Mesendoderm (in vitro differentiated cells): Measurements from ENCODE around the gene CNDP1.

Experiments used
- DNase-seq: peaks from one replicate; pipeline ENCODE4 v3.0.0; 2013
- H2AK5ac ChIP-seq: 2 replicates; pipeline ENCODE4 v1.6.1; 2013; ENCODE audit warnings: low read length, inconsistent platforms
- H2BK120ac ChIP-seq: 2 replicates; pipeline ENCODE4 v1.6.1; 2013; ENCODE audit warnings: low read depth, mild to moderate bottlenecking, low read length, moderate library complexity, mixed read lengths
- H2BK15ac ChIP-seq: replicated peaks from 2 replicates; pipeline ENCODE4 v1.6.1; 2013; ENCODE audit warnings: low read depth, mild to moderate bottlenecking, moderate library complexity
- H2BK5ac ChIP-seq: 2 replicates; pipeline ENCODE4 v1.6.1; 2013; ENCODE audit warnings: low read length, inconsistent platforms
- H3K18ac ChIP-seq: 2 replicates; pipeline ENCODE4 v1.6.1; 2013; ENCODE audit warnings: mild to moderate bottlenecking, low read length, mixed read lengths
- H3K23ac ChIP-seq: one replicate; pipeline ENCODE4 v1.6.1; 2013; ENCODE audit warnings: low read length
- H3K27ac ChIP-seq: 2 replicates; pipeline ENCODE4 v1.5.1; 2013; ENCODE audit warnings: low read depth, mild to moderate bottlenecking, inconsistent platforms, low read length, moderate library complexity
- H3K27me3 ChIP-seq: 2 replicates; pipeline ENCODE4 v1.6.1; 2013; ENCODE audit warnings: low read length, control low read depth, mild to moderate bottlenecking, inconsistent platforms; ENCODE audit not compliant: insufficient read depth, poor library complexity
- H3K36me3 ChIP-seq: 2 replicates; pipeline ENCODE4 v1.6.1; 2013; ENCODE audit warnings: low read length, inconsistent platforms; ENCODE audit not compliant: control insufficient read depth, insufficient read depth
- H3K4ac ChIP-seq: one replicate; pipeline ENCODE4 v1.6.1; 2013; ENCODE audit warnings: low read depth, mild to moderate bottlenecking, low read length, moderate library complexity
- H3K4me1 ChIP-seq: 2 replicates; pipeline ENCODE4 v1.6.1; 2013; ENCODE audit warnings: low read depth, low read length, inconsistent platforms; ENCODE audit not compliant: control insufficient read depth
- H3K4me2 ChIP-seq: 2 replicates; pipeline ENCODE4 v1.6.1; 2013; ENCODE audit warnings: low read length
- H3K4me3 ChIP-seq: 2 replicates; pipeline ENCODE4 v1.5.1; 2013; ENCODE audit warnings: mild to moderate bottlenecking, low read length
- H3K56ac ChIP-seq: one replicate; pipeline ENCODE4 v1.6.1; 2013; ENCODE audit warnings: low read length
- H3K79me1 ChIP-seq: 2 replicates; pipeline ENCODE4 v1.6.1; 2013; ENCODE audit warnings: low read length, inconsistent platforms
- H3K79me2 ChIP-seq: 2 replicates; pipeline ENCODE4 v1.6.1; 2013; ENCODE audit warnings: mild to moderate bottlenecking, low read length; ENCODE audit not compliant: control insufficient read depth, insufficient read depth
- H3K9ac ChIP-seq: 2 replicates; pipeline ENCODE4 v1.6.1; 2013; ENCODE audit warnings: low read length, inconsistent platforms
- H4K5ac ChIP-seq: one replicate; pipeline ENCODE4 v1.6.1; 2013; ENCODE audit warnings: low read length
- H4K8ac ChIP-seq: one replicate; pipeline ENCODE4 v1.6.1; 2013; ENCODE audit warnings: low read depth, mild to moderate bottlenecking, control low read depth, low read length, moderate library complexity
- WGBS: extraction: QIAGEN DNeasy Blood & Tissue Kit; methylation state at CpG from one replicate; pipeline ENCODE4 v1.1.7; 2013; ENCODE audit warnings: low lambda C conversion rate, missing lambda C conversion rate; ENCODE audit not compliant: insufficient coverage; ENCODE audit errors: extremely low coverage; 5-methylcytosine and 5-hydroxymethylcytosine counted together

CNDP1 gene

DNA sequence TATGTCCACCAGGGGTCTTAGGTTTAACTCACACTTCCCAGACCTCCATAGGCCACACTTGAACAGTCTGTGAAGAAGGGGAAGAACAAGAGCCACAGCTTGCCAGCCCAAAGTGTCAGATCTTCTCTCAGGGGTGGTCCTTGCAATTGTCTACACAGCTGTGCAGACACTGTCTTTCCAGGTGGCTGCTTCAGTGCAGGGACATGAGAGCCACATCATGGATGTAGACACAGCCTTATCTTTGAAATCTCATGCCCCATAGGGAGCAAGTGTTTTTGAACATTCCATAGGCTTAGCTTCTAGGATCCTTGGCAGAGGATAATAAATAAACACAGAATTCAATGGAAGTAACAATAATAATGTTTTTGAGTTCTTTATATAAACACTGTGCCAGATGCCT is 70.1 kb downstream of the CNDP1 start:
- Histone ChIP-seq H3K36me3 (no peaks in the 10 kb centered on the region), H3K18ac (no peak overlapping the region), H2BK15ac (no peak overlapping the region), H3K56ac (no peak overlapping the region), H3K79me1 (peaks cover 21% of the 10 kb centered on the region), H3K27me3 (no peaks in the 10 kb centered on the region), H2AK5ac (no peak overlapping the region), H3K9ac (no peak overlapping the region), H3K4me3 (no peak overlapping the region), H3K79me2 (peaks cover 7% of the 10 kb centered on the region), H3K23ac (no peak overlapping the region), H3K4me2 (no peak overlapping the region), H3K4ac (no peak overlapping the region), H3K27ac (no peak overlapping the region), H4K5ac (no peak overlapping the region), H2BK120ac (no peak overlapping the region), H4K8ac (no peak overlapping the region), H3K4me1 (no peaks in the 10 kb centered on the region), H2BK5ac (no peak overlapping the region)
- DNase-seq, result no peak

GRCh38 chr18:74604774-74605173 is 70.5 kb downstream of the CNDP1 start:
- no peak overlapping the region for H2BK120ac ChIP-seq
- H3K4me3 ChIP-seq, result no peak overlapping the region
- H2BK15ac ChIP-seq, result no peak overlapping the region
- no peak overlapping the region for H3K27ac ChIP-seq
- H3K56ac ChIP-seq, result no peak overlapping the region
- peaks cover 7% of the 10 kb centered on the region for H3K79me2 ChIP-seq
- H4K8ac ChIP-seq, result no peak overlapping the region
- no peak overlapping the region for H4K5ac ChIP-seq
- DNase-seq, result no peak
- no peak overlapping the region for H3K18ac ChIP-seq
- H2BK5ac ChIP-seq, result no peak overlapping the region
- no peaks in the 10 kb centered on the region for H3K36me3 ChIP-seq
- H2AK5ac ChIP-seq, result no peak overlapping the region
- no CpG with 5 or more reads among the region's 4 CpGs for WGBS
- no peaks in the 10 kb centered on the region for H3K4me1 ChIP-seq
- H3K9ac ChIP-seq, result no peak overlapping the region
- H3K4me2 ChIP-seq, result no peak overlapping the region
- no peak overlapping the region for H3K4ac ChIP-seq
- H3K79me1 ChIP-seq, result peaks cover 23% of the 10 kb centered on the region
- no peak overlapping the region for H3K23ac ChIP-seq
- H3K27me3 ChIP-seq, result no peaks in the 10 kb centered on the region

DNA sequence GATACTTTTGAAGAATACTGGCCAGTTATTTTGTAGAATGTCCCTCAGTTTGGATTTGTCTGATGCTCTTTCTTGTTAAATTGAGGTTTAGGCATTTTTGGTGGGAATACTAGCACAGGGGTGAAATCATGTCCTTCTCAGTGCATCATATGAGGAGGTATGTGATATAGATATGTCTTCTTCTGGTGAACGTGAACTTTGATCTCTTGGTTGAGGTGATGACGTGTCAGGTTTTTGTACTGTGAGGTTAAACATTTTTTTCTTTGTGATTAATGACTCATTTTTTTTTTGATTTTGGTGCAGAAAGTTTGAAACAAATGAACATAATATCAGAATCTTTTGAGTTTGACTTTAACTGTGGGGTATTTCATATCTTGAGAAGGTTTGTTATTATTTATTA is 74.4 kb downstream of the CNDP1 start:
- no CpG with 5 or more reads among the region's 2 CpGs for WGBS
- no peak overlapping the region for H4K8ac ChIP-seq
- DNase-seq, result no peak

GRCh38 chr18:74609535-74609934 is 75.2 kb downstream of the CNDP1 start:
- H3K79me1 ChIP-seq, result peaks cover 13% of the 10 kb centered on the region
- H3K23ac ChIP-seq, result no peak overlapping the region
- H3K4me2 ChIP-seq, result no peak overlapping the region
- H3K36me3 ChIP-seq, result no peaks in the 10 kb centered on the region
- no peak for DNase-seq
- H3K4me3 ChIP-seq, result no peak overlapping the region
- no peak overlapping the region for H2BK120ac ChIP-seq
- H3K4me1 ChIP-seq, result no peaks in the 10 kb centered on the region
- H3K18ac ChIP-seq, result no peak overlapping the region
- no peak overlapping the region for H3K9ac ChIP-seq
- H3K56ac ChIP-seq, result no peak overlapping the region
- no peak overlapping the region for H2BK5ac ChIP-seq
- no peak overlapping the region for H2BK15ac ChIP-seq
- H3K27me3 ChIP-seq, result no peaks in the 10 kb centered on the region
- peaks cover 5% of the 10 kb centered on the region for H3K79me2 ChIP-seq
- H4K8ac ChIP-seq, result no peak overlapping the region
- H3K4ac ChIP-seq, result no peak overlapping the region
- no peak overlapping the region for H4K5ac ChIP-seq
- no peak overlapping the region for H3K27ac ChIP-seq
- no CpG with 5 or more reads among the region's 3 CpGs for WGBS
- H2AK5ac ChIP-seq, result no peak overlapping the region

More for the DNA sequence above, 74.4 kb downstream of the CNDP1 start:
- H3K56ac ChIP-seq, result no peak overlapping the region
- no peak overlapping the region for H2BK5ac ChIP-seq
- H3K4me3 ChIP-seq, result no peak overlapping the region
- H3K27ac ChIP-seq, result no peak overlapping the region
- H3K4me1 ChIP-seq, result no peaks in the 10 kb centered on the region
- H3K23ac ChIP-seq, result no peak overlapping the region
- no peak overlapping the region for H2BK120ac ChIP-seq
- H3K79me2 ChIP-seq, result peaks cover 5% of the 10 kb centered on the region
- H3K4me2 ChIP-seq, result no peak overlapping the region
- no peak overlapping the region for H3K18ac ChIP-seq
- H3K79me1 ChIP-seq, result peaks cover 13% of the 10 kb centered on the region
- H3K9ac ChIP-seq, result no peak overlapping the region
- H4K5ac ChIP-seq, result no peak overlapping the region
- no peaks in the 10 kb centered on the region for H3K27me3 ChIP-seq
- no peak overlapping the region for H3K4ac ChIP-seq
- H3K36me3 ChIP-seq, result no peaks in the 10 kb centered on the region
- H2AK5ac ChIP-seq, result no peak overlapping the region
- H2BK15ac ChIP-seq, result no peak overlapping the region

GRCh38 chr18:74610051-74610615 is 75.8 kb downstream of the CNDP1 start:
- H3K79me2 ChIP-seq, result peaks cover 5% of the 10 kb centered on the region
- H4K8ac ChIP-seq, result no peak overlapping the region
- H3K9ac ChIP-seq, result no peak overlapping the region
- no peak overlapping the region for H3K56ac ChIP-seq
- no peaks in the 10 kb centered on the region for H3K36me3 ChIP-seq
- H3K23ac ChIP-seq, result no peak overlapping the region
- H2BK120ac ChIP-seq, result no peak overlapping the region
- no peaks in the 10 kb centered on the region for H3K27me3 ChIP-seq
- DNase-seq, result no peak
- no peak overlapping the region for H3K4me3 ChIP-seq
- no peak overlapping the region for H4K5ac ChIP-seq
- no peak overlapping the region for H3K4ac ChIP-seq
- H2BK15ac ChIP-seq, result no peak overlapping the region
- no peak overlapping the region for H2BK5ac ChIP-seq
- H3K27ac ChIP-seq, result no peak overlapping the region
- no peak overlapping the region for H3K4me2 ChIP-seq
- H2AK5ac ChIP-seq, result no peak overlapping the region
- no CpG with 5 or more reads among the region's 7 CpGs for WGBS
- H3K18ac ChIP-seq, result no peak overlapping the region
- no peaks in the 10 kb centered on the region for H3K4me1 ChIP-seq
- peaks cover 13% of the 10 kb centered on the region for H3K79me1 ChIP-seq

GRCh38 chr18:74610860-74611259 is 76.6 kb downstream of the CNDP1 start:
- no peak overlapping the region for H3K23ac ChIP-seq
- H3K27ac ChIP-seq, result no peak overlapping the region
- no peaks in the 10 kb centered on the region for H3K4me1 ChIP-seq
- H2BK15ac ChIP-seq, result no peak overlapping the region
- no CpG with 5 or more reads among the region's 1 CpG for WGBS
- H3K56ac ChIP-seq, result no peak overlapping the region
- H2BK120ac ChIP-seq, result no peak overlapping the region
- no peak overlapping the region for H4K5ac ChIP-seq
- no peak overlapping the region for H2BK5ac ChIP-seq
- no peak overlapping the region for H3K4me2 ChIP-seq
- no peak overlapping the region for H4K8ac ChIP-seq
- H3K79me2 ChIP-seq, result peaks cover 5% of the 10 kb centered on the region
- H3K27me3 ChIP-seq, result no peaks in the 10 kb centered on the region
- no peak overlapping the region for H3K4me3 ChIP-seq
- peaks cover 11% of the 10 kb centered on the region for H3K79me1 ChIP-seq
- no peak for DNase-seq
- no peak overlapping the region for H2AK5ac ChIP-seq
- no peak overlapping the region for H3K9ac ChIP-seq
- no peak overlapping the region for H3K18ac ChIP-seq
- H3K4ac ChIP-seq, result no peak overlapping the region
- H3K36me3 ChIP-seq, result no peaks in the 10 kb centered on the region
